IMR-90 (cell line): ENCODE measurements around the gene MLIP. TPM values are rescaled to one million over a fixed set of nuclear protein-coding genes. Genes with fewer than 3 reads are reported as not detected.

Source experiments
- ATAC-seq: fragments of 200-7000 bp; cut with Tn5 transposase; 2 replicates; pipeline ENCODE4 v1.9.1; 2020; ENCODE audit warnings: low read depth, mild to moderate bottlenecking, moderate library complexity
- BruUV-seq: library from RNA; stranded (reverse); fragments of 400-500 nt; replicated peaks from 2 replicates; lab custom pipeline; 2021; lab: Mats Ljungman, UMichigan
- CTCF ChIA-PET: fragments of 300-600 bp; formaldehyde crosslinking; extraction: SDS; loops from one replicate; lab custom pipeline; 2021; ENCODE audit warnings: antibody characterized with exemption; lab: Yijun Ruan, JAX
- POLR2A ChIA-PET: fragments of 300-600 bp; sonication (Branson Sonifier 250); formaldehyde crosslinking; loops from one replicate; lab custom pipeline; 2022; ENCODE audit warnings: antibody characterized with exemption; ENCODE audit not compliant: unreplicated experiment; lab: Charles Lee
- DNase-seq: peaks from one replicate; pipeline ENCODE4 v3.0.0; 2013
- H2AFZ ChIP-seq: replicated peaks from 2 replicates; pipeline ENCODE3; 2013; ENCODE audit warnings: low read length, mild to moderate bottlenecking; ENCODE audit not compliant: poor library complexity
- H2AK5ac ChIP-seq: 2 replicates; pipeline ENCODE4 v1.6.1; 2013; ENCODE audit warnings: low read depth, low read length, inconsistent platforms
- H2AK9ac ChIP-seq: replicated peaks from 2 replicates; pipeline ENCODE3; 2013; ENCODE audit warnings: mild to moderate bottlenecking, low read depth, low read length, moderate library complexity; ENCODE audit not compliant: poor library complexity
- H2BK120ac ChIP-seq: 2 replicates; pipeline ENCODE4 v1.6.1; 2013; ENCODE audit warnings: low read depth, low read length, inconsistent platforms
- H2BK15ac ChIP-seq: 3 replicates; pipeline ENCODE4 v1.6.1; 2013; ENCODE audit warnings: low read depth, low read length, inconsistent platforms
- H2BK20ac ChIP-seq: 2 replicates; pipeline ENCODE4 v1.6.1; 2013; ENCODE audit warnings: low read depth, mild to moderate bottlenecking, inconsistent platforms, low read length, moderate library complexity
- H2BK5ac ChIP-seq: 2 replicates; pipeline ENCODE4 v1.6.1; 2013; ENCODE audit warnings: mild to moderate bottlenecking, low read depth, low read length, inconsistent platforms; ENCODE audit not compliant: poor library complexity, severe bottlenecking
- H3K14ac ChIP-seq: replicated peaks from 2 replicates; pipeline ENCODE4 v1.6.1; 2013; ENCODE audit warnings: low read depth, low read length, inconsistent platforms
- H3K18ac ChIP-seq: 2 replicates; pipeline ENCODE4 v1.6.1; 2013; ENCODE audit warnings: low read depth, low read length, control low read depth
- H3K23ac ChIP-seq: 2 replicates; pipeline ENCODE4 v1.6.1; 2013; ENCODE audit warnings: low read depth, low read length, inconsistent platforms
- H3K27ac ChIP-seq: 2 replicates; pipeline ENCODE4 v1.5.1; 2013; ENCODE audit warnings: mild to moderate bottlenecking, control low read depth, low read length; ENCODE audit not compliant: insufficient read depth
- H3K27me3 ChIP-seq: 2 replicates; pipeline ENCODE4 v1.6.1; 2013; ENCODE audit warnings: low read length; ENCODE audit not compliant: control insufficient read depth, insufficient read depth
- H3K36me3 ChIP-seq: 2 replicates; pipeline ENCODE4 v1.6.1; 2013; ENCODE audit warnings: low read length, mixed read lengths; ENCODE audit not compliant: control insufficient read depth, insufficient read depth
- H3K4ac ChIP-seq: 2 replicates; pipeline ENCODE4 v1.6.1; 2013; ENCODE audit warnings: low read depth, low read length, inconsistent platforms
- H3K4me1 ChIP-seq: 2 replicates; pipeline ENCODE4 v1.6.1; 2013; ENCODE audit warnings: low read length, mixed read lengths; ENCODE audit not compliant: control insufficient read depth, insufficient read depth
- H3K4me2 ChIP-seq: 2 replicates; pipeline ENCODE4 v1.6.1; 2013; ENCODE audit warnings: low read depth, mild to moderate bottlenecking, control low read depth, low read length, moderate library complexity
- H3K4me3 ChIP-seq: 2 replicates; pipeline ENCODE4 v1.5.1; 2013; ENCODE audit warnings: low read depth, mild to moderate bottlenecking, control low read depth, low read length, moderate library complexity; ENCODE audit not compliant: insufficient read depth
- H3K56ac ChIP-seq: 2 replicates; pipeline ENCODE4 v1.6.1; 2013; ENCODE audit warnings: low read length, inconsistent platforms; ENCODE audit not compliant: insufficient read depth; ENCODE audit errors: extremely low read depth
- H3K79me1 ChIP-seq, 2 experiments: 2 replicates each; pipeline ENCODE4 v1.6.1; 2013; ENCODE audit warnings: low read length in 2 of 2, inconsistent platforms in 1 of 2, low read depth in 1 of 2
- H3K9ac ChIP-seq: 2 replicates; pipeline ENCODE4 v1.6.1; 2013; ENCODE audit warnings: low read depth, low read length, control low read depth
- H3K9me1 ChIP-seq: 2 replicates; pipeline ENCODE4 v1.6.1; 2013; ENCODE audit warnings: low read length, inconsistent platforms; ENCODE audit not compliant: insufficient read depth
- H3K9me3 ChIP-seq: 2 replicates; pipeline ENCODE4 v1.6.1; 2013; ENCODE audit warnings: low read length; ENCODE audit not compliant: control insufficient read depth, insufficient read depth
- H4K20me1 ChIP-seq: 2 replicates; pipeline ENCODE4 v1.6.1; 2013; ENCODE audit warnings: low read length, inconsistent platforms; ENCODE audit not compliant: insufficient read depth
- H4K5ac ChIP-seq: 2 replicates; pipeline ENCODE4 v1.6.1; 2013; ENCODE audit warnings: mild to moderate bottlenecking, low read depth, low read length, control low read depth
- H4K8ac ChIP-seq, 2 experiments: 2 replicates each; pipeline ENCODE4 v1.6.1; 2013; ENCODE audit warnings: low read depth in 2 of 2, low read length in 2 of 2, control low read depth in 1 of 2, inconsistent platforms in 1 of 2
- H4K91ac ChIP-seq: 2 replicates; pipeline ENCODE4 v1.6.1; 2013; ENCODE audit warnings: low read depth, low read length, inconsistent platforms; ENCODE audit not compliant: insufficient read depth
- BHLHE40 ChIP-seq: fragments of 150-350 bp; IDR thresholded peaks from 2 replicates; pipeline ENCODE4 v1.6.1; 2016; ENCODE audit warnings: mild to moderate bottlenecking, low read depth, low read length
- CEBPB ChIP-seq: IDR thresholded peaks from 2 replicates; pipeline ENCODE4 v1.6.1; 2012; ENCODE audit warnings: low read depth, low read length, improper control_type of control experiment
- CHD1 ChIP-seq: IDR thresholded peaks from 2 replicates; pipeline ENCODE4 v1.6.1; 2012; ENCODE audit warnings: low read depth, low read length, improper control_type of control experiment
- ELK1 ChIP-seq: fragments of 150-350 bp; IDR thresholded peaks from 2 replicates; pipeline ENCODE4 v1.6.1; 2016; ENCODE audit warnings: low read depth, mild to moderate bottlenecking, low read length, moderate library complexity, borderline replicate concordance
- FOS ChIP-seq: fragments of 150-350 bp; IDR thresholded peaks from 2 replicates; pipeline ENCODE4 v1.6.1; 2016; ENCODE audit warnings: low read depth, low read length
- MAFK ChIP-seq: IDR thresholded peaks from 2 replicates; pipeline ENCODE4 v1.6.1; 2012; ENCODE audit warnings: low read depth, low read length, improper control_type of control experiment
- MAZ ChIP-seq: IDR thresholded peaks from 2 replicates; pipeline ENCODE4 v1.6.1; 2012; ENCODE audit warnings: low read depth, mild to moderate bottlenecking, low read length, improper control_type of control experiment, moderate library complexity, borderline replicate concordance
- MXI1 ChIP-seq: IDR thresholded peaks from 2 replicates; pipeline ENCODE4 v1.6.1; 2012; ENCODE audit warnings: low read depth, mild to moderate bottlenecking, low read length, moderate library complexity, borderline replicate concordance
- NFE2L2 ChIP-seq: fragments of 150-350 bp; IDR thresholded peaks from 2 replicates; pipeline ENCODE4 v1.6.1; 2016; ENCODE audit warnings: low read depth, mild to moderate bottlenecking, low read length
- POLR2A ChIP-seq: IDR thresholded peaks from 2 replicates; pipeline ENCODE4 v1.6.1; 2012; ENCODE audit warnings: mild to moderate bottlenecking, low read depth, low read length
- RAD21 ChIP-seq: IDR thresholded peaks from 2 replicates; pipeline ENCODE4 v1.6.1; 2012; ENCODE audit warnings: low read length, improper control_type of control experiment
- RCOR1 ChIP-seq: IDR thresholded peaks from 2 replicates; pipeline ENCODE4 v1.6.1; 2012; ENCODE audit warnings: mild to moderate bottlenecking, low read length, improper control_type of control experiment; ENCODE audit not compliant: insufficient replicate concordance
- RFX5 ChIP-seq: IDR thresholded peaks from 2 replicates; pipeline ENCODE4 v1.8.0; 2012; ENCODE audit warnings: low read depth, mild to moderate bottlenecking, low read length, moderate library complexity
- SMC3 ChIP-seq: fragments of 150-350 bp; IDR thresholded peaks from 2 replicates; pipeline ENCODE4 v1.6.1; 2016; ENCODE audit warnings: low read depth, mild to moderate bottlenecking, antibody characterized with exemption, low read length, moderate library complexity
- WGBS, 2 experiments: methylation state at CpG; one replicate each; pipeline versions ENCODE4 v1.1.5 to v1.1.7; 2013; ENCODE audit warnings: missing lambda C conversion rate in 2 of 2; ENCODE audit not compliant: insufficient read length in 1 of 2; ENCODE audit errors: extremely low coverage in 2 of 2; 5-methylcytosine and 5-hydroxymethylcytosine counted together
- dilution Hi-C: fragments of 300-500 bp; cut with HindIII; formaldehyde crosslinking; loops from one replicate; pipeline ENCODE4 v1.14.3; 2018; ENCODE audit warnings: low sequenced_read_pairs; ENCODE audit not compliant: unreplicated experiment
- in situ Hi-C: fragments of 300-500 bp; cut with MboI; formaldehyde crosslinking; loops from 3 replicates; pipeline ENCODE4 v1.14.3; 2019; ENCODE audit warnings: low sequenced_read_pairs, inconsistent platforms, mixed read lengths
- intact Hi-C: fragments of 100-400 bp; cut with micrococcal nuclease; formaldehyde crosslinking; loops from 2 replicates; pipeline ENCODE4 v1.10.0; 2022
- polyA plus RNA-seq, 3 experiments: library from polyadenylated mRNA; depleted of rRNA; stranded (reverse); fragments of >200 nt; gene quantifications; 2 replicates each; pipeline ENCODE4 v1.2.3, GENCODE V29; 2012; ENCODE audit warnings: low replicate concordance in 1 of 3
- total RNA-seq: library from RNA; depleted of rRNA; stranded (reverse); fragments of >200 nt; gene quantifications from 2 replicates; pipeline ENCODE4 v1.2.3, GENCODE V29; 2012
- TF ChIP-seq, protein P1 (sequence below): conservative IDR thresholded peaks from 2 replicates; pipeline ENCODE4 v1.5.1; 2012; ENCODE audit warnings: mild to moderate bottlenecking, low read depth, low read length, improper control_type of control experiment
- TF ChIP-seq, protein P2 (sequence below): fragments of 150-350 bp; IDR thresholded peaks from 2 replicates; pipeline ENCODE4 v1.6.1; 2017; ENCODE audit warnings: mild to moderate bottlenecking, antibody characterized with exemption, low read length, low read depth

MLIP gene
- total and polyA plus RNA-seq, 2 of the 4 experiments (the other 2 are of a cell fraction), result not detected

DNA sequence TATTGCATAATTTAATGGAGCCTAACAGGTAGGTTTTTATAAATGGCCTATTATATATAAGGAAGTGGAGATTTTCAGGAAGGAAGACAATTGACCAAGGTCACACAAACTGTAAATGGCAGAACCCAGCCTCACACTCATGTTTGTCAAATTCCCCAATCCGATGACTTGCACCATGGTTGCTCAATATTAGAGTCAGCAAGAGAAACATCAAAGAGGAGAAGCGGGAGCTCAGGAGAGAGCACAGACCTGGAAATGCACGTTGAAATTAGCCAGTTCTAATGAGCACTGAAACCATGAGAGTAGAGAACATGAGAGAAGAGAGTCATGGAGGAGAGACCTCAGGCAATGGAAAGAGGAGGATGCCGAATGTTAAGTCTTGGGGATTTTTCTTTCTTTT, 13.5 kb upstream of the MLIP start:
- H3K4me2 ChIP-seq, result no peak overlapping the region
- H3K27me3 ChIP-seq, result no peaks in the 10 kb centered on the region
- BruUV-seq, result no TSS peak
- in situ Hi-C loops (no loop called here), dilution Hi-C loops (no loop called here), intact Hi-C loops (no loop called here)
- H2BK15ac ChIP-seq, result no peak overlapping the region
- H2AK9ac ChIP-seq, result no peak overlapping the region
- no peaks in the 10 kb centered on the region for H3K9me1 ChIP-seq
- H3K23ac ChIP-seq, result no peak overlapping the region
- no peak overlapping the region for H2AK5ac ChIP-seq
- DNase-seq (no peak), ATAC-seq (no peak)
- H3K9me3 ChIP-seq, result no peaks in the 10 kb centered on the region
- H2AFZ ChIP-seq, result no peak overlapping the region
- no peak overlapping the region for H3K18ac ChIP-seq
- H3K56ac ChIP-seq, result no peak overlapping the region; the same call in 1 of the 2 replicates
- no peak overlapping the region for H3K27ac ChIP-seq
- no peak overlapping the region for H4K5ac ChIP-seq
- no peak overlapping the region for H4K91ac ChIP-seq
- no CpG with 5 or more reads among the region's 4 CpGs for WGBS, 2 experiments
- ChIA-PET POLR2A (no interaction called here), CTCF (no interaction called here)
- no peak overlapping the region for H3K9ac ChIP-seq
- H3K4me3 ChIP-seq, result no peak overlapping the region
- TF ChIP-seq ELK1, result no peak
- TF ChIP-seq, protein P1, sequence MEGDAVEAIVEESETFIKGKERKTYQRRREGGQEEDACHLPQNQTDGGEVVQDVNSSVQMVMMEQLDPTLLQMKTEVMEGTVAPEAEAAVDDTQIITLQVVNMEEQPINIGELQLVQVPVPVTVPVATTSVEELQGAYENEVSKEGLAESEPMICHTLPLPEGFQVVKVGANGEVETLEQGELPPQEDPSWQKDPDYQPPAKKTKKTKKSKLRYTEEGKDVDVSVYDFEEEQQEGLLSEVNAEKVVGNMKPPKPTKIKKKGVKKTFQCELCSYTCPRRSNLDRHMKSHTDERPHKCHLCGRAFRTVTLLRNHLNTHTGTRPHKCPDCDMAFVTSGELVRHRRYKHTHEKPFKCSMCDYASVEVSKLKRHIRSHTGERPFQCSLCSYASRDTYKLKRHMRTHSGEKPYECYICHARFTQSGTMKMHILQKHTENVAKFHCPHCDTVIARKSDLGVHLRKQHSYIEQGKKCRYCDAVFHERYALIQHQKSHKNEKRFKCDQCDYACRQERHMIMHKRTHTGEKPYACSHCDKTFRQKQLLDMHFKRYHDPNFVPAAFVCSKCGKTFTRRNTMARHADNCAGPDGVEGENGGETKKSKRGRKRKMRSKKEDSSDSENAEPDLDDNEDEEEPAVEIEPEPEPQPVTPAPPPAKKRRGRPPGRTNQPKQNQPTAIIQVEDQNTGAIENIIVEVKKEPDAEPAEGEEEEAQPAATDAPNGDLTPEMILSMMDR, result no peak
- no peak for TF ChIP-seq CHD1
- no peak for TF ChIP-seq RFX5
- no peak for TF ChIP-seq SMC3
- TF ChIP-seq NFE2L2, result no peak
- TF ChIP-seq RAD21, result no peak
- TF ChIP-seq, protein P2, sequence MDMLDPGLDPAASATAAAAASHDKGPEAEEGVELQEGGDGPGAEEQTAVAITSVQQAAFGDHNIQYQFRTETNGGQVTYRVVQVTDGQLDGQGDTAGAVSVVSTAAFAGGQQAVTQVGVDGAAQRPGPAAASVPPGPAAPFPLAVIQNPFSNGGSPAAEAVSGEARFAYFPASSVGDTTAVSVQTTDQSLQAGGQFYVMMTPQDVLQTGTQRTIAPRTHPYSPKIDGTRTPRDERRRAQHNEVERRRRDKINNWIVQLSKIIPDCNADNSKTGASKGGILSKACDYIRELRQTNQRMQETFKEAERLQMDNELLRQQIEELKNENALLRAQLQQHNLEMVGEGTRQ, result no peak
- TF ChIP-seq CEBPB, result no peak
- no peak for TF ChIP-seq MXI1
- TF ChIP-seq MAZ, result no peak
- TF ChIP-seq BHLHE40, result no peak
- no peak for TF ChIP-seq MAFK
- TF ChIP-seq POLR2A, result no peak
- no peak for TF ChIP-seq FOS
- no peak for TF ChIP-seq RCOR1
- H2BK120ac ChIP-seq, result no peak overlapping the region
- H3K4ac ChIP-seq, result no peak overlapping the region
- H3K4me1 ChIP-seq, result no peaks in the 10 kb centered on the region
- H2BK5ac ChIP-seq, result no peak overlapping the region
- H4K8ac ChIP-seq, result no peak overlapping the region
- H4K20me1 ChIP-seq, result no peaks in the 10 kb centered on the region
- no peaks in the 10 kb centered on the region for H3K36me3 ChIP-seq
- H3K79me1 ChIP-seq, result no peaks in the 10 kb centered on the region
- H3K14ac ChIP-seq, result no peak overlapping the region
- H2BK20ac ChIP-seq, result no peak overlapping the region
